Ovary (tissue), 9 donors: ENCODE data around the gene CMTM6. TPM values are rescaled to one million over a fixed set of nuclear protein-coding genes. Genes with fewer than 3 reads are reported as not detected.

Experiments
- DNase-seq, 5 donors: peaks; one replicate each; pipeline ENCODE4 v3.0.0-alpha.2; 2019 to 2020
- H3K27ac ChIP-seq, 2 donors: fragments of 200-600 bp; one replicate each; pipeline versions ENCODE4 v1.5.1 to v1.8.0; 2019 to 2022
- H3K27me3 ChIP-seq: fragments of 200-600 bp; one replicate; pipeline ENCODE4 v1.8.0; 2022
- H3K36me3 ChIP-seq: fragments of 200-600 bp; sonication (generic); one replicate; pipeline ENCODE4 v1.5.1; 2019
- H3K4me1 ChIP-seq: one replicate; pipeline ENCODE4 v1.8.1; 2013; ENCODE audit warnings: mild to moderate bottlenecking, moderate library complexity; ENCODE audit not compliant: insufficient read depth
- H3K4me3 ChIP-seq: fragments of 200-600 bp; sonication (generic); one replicate; pipeline ENCODE4 v1.5.1; 2017
- H3K9me3 ChIP-seq, 2 donors: fragments of 200-600 bp in 1 of 2; sonication (generic) in 1 of 2; one replicate each; pipeline versions ENCODE4 v1.5.1 to v1.8.1; 2013 to 2019; ENCODE audit warnings: mild to moderate bottlenecking in 1 of 2, moderate library complexity in 1 of 2
- EP300 ChIP-seq: sonication (generic); formaldehyde crosslinking; IDR thresholded peaks from one replicate; pipeline ENCODE4 v1.6.1; 2017; ENCODE audit warnings: antibody characterized with exemption
- POLR2A ChIP-seq: fragments of 450-650 bp; IDR thresholded peaks from one replicate; pipeline ENCODE4 v1.6.1; 2017; ENCODE audit warnings: antibody characterized with exemption, mild to moderate bottlenecking, moderate library complexity
- WGBS, 3 donors: extraction: QIAGEN DNeasy Blood & Tissue Kit in 1 of 3; methylation state at CpG; one replicate each; pipeline versions ENCODE4 v1.1.5 to v1.1.7; 2013 to 2017; 5-methylcytosine and 5-hydroxymethylcytosine counted together
- intact Hi-C, 4 donors: fragments of 100-400 bp; cut with DNase I; formaldehyde crosslinking; loops; one replicate each; pipeline versions ENCODE4 v1.11.0 to v1.15.1; 2022 to 2023
- polyA plus RNA-seq, 2 donors: library from polyadenylated mRNA; stranded (reverse); fragments of 200-250 nt in 1 of 2; fragments of 350-450 nt in 1 of 2; fragmentation: Illumina TruSeq in 1 of 2; extraction: RNeasy Lipid Tissue Mini Kit (QIAGEN cat#74804) in 1 of 2; gene quantifications; one replicate each; pipeline ENCODE4 v1.2.3, GENCODE V29; 2013 to 2014
- total RNA-seq, 7 donors: library from RNA; depleted of rRNA in 2 of 7; stranded (reverse); fragments of >200 nt in 2 of 7; fragmentation: NEBNext Ultra II Directional in 3 of 7; extraction: Animal tissue kit (Norgen Biotek cat#: 25700) in 3 of 7; gene quantifications; one replicate each; pipeline versions ENCODE4 v1.1.0 to v1.2.4, GENCODE V29; 2016 to 2023
- TF ChIP-seq, protein P1 (sequence below), 3 donors: fragments of 450-650 bp in 2 of 3; fragments of 200-600 bp in 1 of 3; IDR thresholded peaks; one replicate each; pipeline versions ENCODE4 v1.5.1 to v1.8.0; 2016 to 2022; ENCODE audit warnings: antibody characterized with exemption in 3 of 3, mild to moderate bottlenecking in 1 of 3
- donor health status: DM: no; HTN: no; CAD: no; lungs with moderate emphysema.
- donor health status: DM: no; HTN: no; CAD: no.
- donor health status: Bipolar disorder and iron deficiency.
- donor health status: DM: yes; HTN: yes; CAD: no.
- donor health status: DM: no; HTN: no; CAD: no.
- donor health status: DM: yes; HTN: yes; CAD: no.

CMTM6 gene
- total and polyA plus RNA-seq, 9 donors: 19.7 to 150 (median 25.9) TPM

DNA sequence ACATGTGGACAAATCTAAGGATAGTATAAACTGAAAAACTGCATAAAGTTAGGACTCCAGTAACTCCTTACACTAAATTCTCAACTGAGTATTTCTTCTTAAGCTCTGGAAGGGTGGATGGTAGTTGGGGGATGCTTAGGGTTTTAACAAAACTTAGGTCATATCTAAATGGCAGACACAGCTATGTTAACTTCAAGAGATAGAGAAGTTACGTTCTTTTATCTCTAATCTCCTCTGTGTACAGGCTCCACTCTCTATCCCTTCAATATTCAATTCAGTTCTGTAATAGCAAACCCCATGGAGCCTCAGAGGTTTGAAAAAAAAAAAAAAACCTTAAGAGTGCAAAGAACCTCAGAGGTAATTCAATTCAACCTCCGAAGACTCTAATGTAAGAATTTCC lies 3.1 kb downstream of the CMTM6 start:
- H3K27me3 ChIP-seq: no peaks in the 10 kb centered on the region
- H3K4me1 ChIP-seq: no peaks in the 10 kb centered on the region
- no peak overlapping the region for H3K27ac ChIP-seq
- no peaks in the 10 kb centered on the region for H3K36me3 ChIP-seq
- DNase-seq: no peak
- 91 to 94% (median 93%) methylated on average over 2 of the region's 2 CpGs for WGBS, 3 donors
- H3K9me3 ChIP-seq: no peaks in the 10 kb centered on the region
- TF ChIP-seq, protein P1, sequence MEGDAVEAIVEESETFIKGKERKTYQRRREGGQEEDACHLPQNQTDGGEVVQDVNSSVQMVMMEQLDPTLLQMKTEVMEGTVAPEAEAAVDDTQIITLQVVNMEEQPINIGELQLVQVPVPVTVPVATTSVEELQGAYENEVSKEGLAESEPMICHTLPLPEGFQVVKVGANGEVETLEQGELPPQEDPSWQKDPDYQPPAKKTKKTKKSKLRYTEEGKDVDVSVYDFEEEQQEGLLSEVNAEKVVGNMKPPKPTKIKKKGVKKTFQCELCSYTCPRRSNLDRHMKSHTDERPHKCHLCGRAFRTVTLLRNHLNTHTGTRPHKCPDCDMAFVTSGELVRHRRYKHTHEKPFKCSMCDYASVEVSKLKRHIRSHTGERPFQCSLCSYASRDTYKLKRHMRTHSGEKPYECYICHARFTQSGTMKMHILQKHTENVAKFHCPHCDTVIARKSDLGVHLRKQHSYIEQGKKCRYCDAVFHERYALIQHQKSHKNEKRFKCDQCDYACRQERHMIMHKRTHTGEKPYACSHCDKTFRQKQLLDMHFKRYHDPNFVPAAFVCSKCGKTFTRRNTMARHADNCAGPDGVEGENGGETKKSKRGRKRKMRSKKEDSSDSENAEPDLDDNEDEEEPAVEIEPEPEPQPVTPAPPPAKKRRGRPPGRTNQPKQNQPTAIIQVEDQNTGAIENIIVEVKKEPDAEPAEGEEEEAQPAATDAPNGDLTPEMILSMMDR (IDR thresholded peaks at IDR 0.05): no peak
- TF ChIP-seq POLR2A: no peak
- TF ChIP-seq EP300: no peak
- H3K4me3 ChIP-seq: no peak overlapping the region
- intact Hi-C loops: no loop called here

DNA sequence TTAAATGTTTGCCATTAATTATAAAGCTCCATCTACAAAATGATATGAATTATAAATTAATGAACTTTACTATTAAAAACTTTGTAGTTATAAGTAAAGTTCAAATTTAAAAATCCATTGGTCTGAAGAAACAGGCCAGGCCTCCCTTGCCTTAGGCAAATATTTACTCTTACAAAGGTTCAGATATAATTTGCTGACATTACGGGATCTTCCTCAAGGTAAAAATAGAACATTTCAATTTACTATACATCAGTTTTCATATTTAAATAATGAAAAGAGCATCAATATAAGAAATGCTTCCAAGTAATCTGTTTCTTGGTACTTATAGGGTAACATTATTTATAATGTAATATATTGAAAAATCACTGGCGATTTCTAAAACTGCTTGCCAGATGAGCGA lies 3.7 kb downstream of the CMTM6 start:
- TF ChIP-seq EP300 (no peak), POLR2A (no peak)
- TF ChIP-seq, protein P1 (IDR thresholded peaks at IDR 0.05): no peak
- H3K9me3 ChIP-seq: no peaks in the 10 kb centered on the region
- H3K4me1 ChIP-seq: peaks cover 1% of the 10 kb centered on the region
- no peak overlapping the region for H3K4me3 ChIP-seq
- H3K27me3 ChIP-seq: no peaks in the 10 kb centered on the region
- intact Hi-C loops: no loop called here
- DNase-seq: no peak
- no peaks in the 10 kb centered on the region for H3K36me3 ChIP-seq
- 90 to 94% (median 93%) methylated on average over 3 of the region's 3 CpGs for WGBS, 3 donors
- H3K27ac ChIP-seq: no peak overlapping the region

DNA sequence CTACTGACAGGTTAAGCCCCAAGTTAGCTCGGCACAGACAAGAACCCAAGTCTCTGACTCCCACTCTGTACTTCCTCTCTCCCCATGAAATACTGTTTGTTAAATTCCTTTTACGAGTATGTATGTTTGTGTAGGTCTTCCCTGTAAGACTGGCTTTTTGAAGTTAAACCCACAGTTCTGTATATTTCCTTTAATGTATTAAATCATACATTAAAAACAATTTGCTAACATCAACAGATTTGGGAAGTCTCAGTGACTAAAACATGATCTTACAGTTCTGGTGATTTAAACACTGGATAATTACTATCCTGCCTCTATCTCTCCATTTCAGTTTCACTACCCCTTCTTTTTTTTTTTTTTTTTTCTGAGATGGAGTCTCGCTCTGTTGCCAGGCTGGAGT lies 4.4 kb downstream of the CMTM6 start:
- peaks cover 1% of the 10 kb centered on the region for H3K4me1 ChIP-seq
- no peaks in the 10 kb centered on the region for H3K36me3 ChIP-seq
- DNase-seq: no peak
- no peaks in the 10 kb centered on the region for H3K9me3 ChIP-seq
- no peak overlapping the region for H3K4me3 ChIP-seq
- TF ChIP-seq POLR2A: no peak
- TF ChIP-seq EP300: no peak
- TF ChIP-seq, protein P1 (IDR thresholded peaks at IDR 0.05): no peak
- H3K27ac ChIP-seq: no peak overlapping the region
- intact Hi-C loops: no loop called here
- WGBS, 3 donors: 90 to 97% (median 92%) methylated on average over 3 of the region's 3 CpGs
- no peaks in the 10 kb centered on the region for H3K27me3 ChIP-seq

DNA sequence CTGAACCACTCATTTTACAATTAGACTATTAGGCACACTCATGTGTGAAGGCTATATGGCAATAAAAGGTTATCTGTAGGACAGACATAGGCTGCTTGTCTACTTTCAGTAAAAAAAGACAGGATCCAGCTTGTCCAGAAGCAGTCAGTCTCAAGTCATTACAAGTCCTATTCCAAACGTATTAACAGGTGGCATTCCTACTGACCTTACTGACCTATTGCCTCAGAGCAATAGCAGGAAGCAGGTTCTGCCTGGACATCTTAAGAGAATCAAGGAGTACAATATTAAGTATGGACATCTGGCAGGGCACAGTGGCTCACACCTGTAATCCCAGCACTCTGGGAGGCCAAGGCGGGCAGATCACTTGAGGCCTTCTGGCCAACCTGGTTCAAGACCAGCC lies 7.0 kb downstream of the CMTM6 start:
- intact Hi-C loops: no loop called here
- no peak overlapping the region for H3K27ac ChIP-seq
- no peaks in the 10 kb centered on the region for H3K27me3 ChIP-seq
- WGBS, 3 donors: 83 to 88% (median 85%) methylated on average over 2 of the region's 2 CpGs
- peaks cover 1% of the 10 kb centered on the region for H3K4me1 ChIP-seq
- H3K9me3 ChIP-seq: no peaks in the 10 kb centered on the region
- TF ChIP-seq, protein P1 (IDR thresholded peaks at IDR 0.05): no peak
- no peak for TF ChIP-seq POLR2A
- no peak for TF ChIP-seq EP300
- H3K4me3 ChIP-seq: no peak overlapping the region
- no peak for DNase-seq
- H3K36me3 ChIP-seq: no peaks in the 10 kb centered on the region

DNA sequence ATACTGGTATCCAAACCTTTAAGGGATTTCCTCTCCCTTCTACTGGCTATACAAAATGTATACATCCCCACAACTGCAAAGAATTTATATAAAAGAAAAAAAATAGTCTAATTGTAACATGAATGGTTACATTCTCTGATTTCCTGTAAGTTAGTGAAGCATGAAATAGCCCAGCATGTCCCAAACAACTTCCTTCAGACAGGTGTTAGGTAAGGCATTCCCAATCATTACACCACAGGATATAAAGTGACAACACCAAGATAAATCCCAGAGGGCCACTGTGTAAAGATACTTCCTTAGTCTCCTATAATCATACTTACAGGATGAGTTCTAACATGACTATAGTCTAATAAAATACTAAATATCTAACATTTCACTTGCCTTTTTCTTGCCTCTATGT lies 7.6 kb downstream of the CMTM6 start:
- Histone ChIP-seq H3K4me1 (peaks cover 1% of the 10 kb centered on the region), H3K4me3 (no peak overlapping the region), H3K27me3 (no peaks in the 10 kb centered on the region), H3K36me3 (no peaks in the 10 kb centered on the region), H3K9me3 (no peaks in the 10 kb centered on the region), H3K27ac (no peak overlapping the region)
- TF ChIP-seq POLR2A (no peak), EP300 (no peak)
- TF ChIP-seq, protein P1 (IDR thresholded peaks at IDR 0.05): no peak
- intact Hi-C loops: no loop called here
- DNase-seq: no peak
